Neural cell (in vitro differentiated cells): Measurements from ENCODE around the gene FAM83F. TPM values are rescaled to one million over a fixed set of nuclear protein-coding genes. Genes with fewer than 3 reads are reported as not detected.

ENCODE experiments used
- H2AFZ ChIP-seq: fragments of 200-600, 300-800 bp; sonication (generic), shearing (Covaris generic); 2 replicates; pipeline ENCODE4 v1.6.0; 2014; ENCODE audit warnings: low read depth, mild to moderate bottlenecking, antibody characterized with exemption, low read length, moderate library complexity
- H3F3A ChIP-seq: fragments of 200-600 bp; shearing (Covaris generic); 2 replicates; pipeline ENCODE4 v1.6.1; 2016; ENCODE audit warnings: mild to moderate bottlenecking, moderate library complexity, mixed read lengths, antibody characterized with exemption, low read length; ENCODE audit not compliant: insufficient read depth, poor library complexity, severe bottlenecking
- H3K27ac ChIP-seq: fragments of 200-600, 300-800 bp; sonication (generic), shearing (Covaris generic); 2 replicates; pipeline ENCODE4 v1.5.1; 2014; ENCODE audit warnings: mild to moderate bottlenecking, low read length, moderate library complexity
- H3K27me3 ChIP-seq: fragments of 300-800, 200-600 bp; sonication (generic), shearing (Covaris generic); 2 replicates; pipeline ENCODE4 v1.6.0; 2014; ENCODE audit warnings: mild to moderate bottlenecking, low read depth, low read length, moderate library complexity; ENCODE audit not compliant: insufficient read depth
- H3K36me3 ChIP-seq: fragments of 300-800, 200-600 bp; sonication (generic), shearing (Covaris generic); 2 replicates; pipeline ENCODE4 v1.5.1; 2014; ENCODE audit warnings: mild to moderate bottlenecking, antibody characterized with exemption, low read length, moderate library complexity; ENCODE audit not compliant: insufficient read depth
- H3K4me2 ChIP-seq: fragments of 300-800, 200-600 bp; sonication (generic), shearing (Covaris generic); 2 replicates; pipeline ENCODE4 v1.6.0; 2014; ENCODE audit warnings: mild to moderate bottlenecking, low read length
- H3K4me3 ChIP-seq: fragments of 300-800, 200-600 bp; sonication (generic), shearing (Covaris generic); 2 replicates; pipeline ENCODE4 v1.5.1; 2014; ENCODE audit warnings: mild to moderate bottlenecking, low read length, moderate library complexity
- H3K79me2 ChIP-seq: fragments of 200-600 bp; shearing (Covaris generic); replicated peaks from 2 replicates; pipeline ENCODE4 v1.6.0; 2014; ENCODE audit warnings: mild to moderate bottlenecking, low read length, moderate library complexity; ENCODE audit not compliant: insufficient read depth
- H3K9ac ChIP-seq: fragments of 300-800, 200-600 bp; sonication (generic), shearing (Covaris generic); 2 replicates; pipeline ENCODE4 v1.6.1; 2016; ENCODE audit warnings: mild to moderate bottlenecking, low read length, mixed read lengths
- H3K9me2 ChIP-seq: fragments of 200-600 bp; shearing (Covaris generic); 2 replicates; pipeline ENCODE4 v1.6.1; 2016; ENCODE audit warnings: mild to moderate bottlenecking, low read length, mixed read lengths; ENCODE audit not compliant: insufficient read depth
- H3K9me3 ChIP-seq: fragments of 200-600, 300-800 bp; sonication (generic), shearing (Covaris generic); 2 replicates; pipeline ENCODE4 v1.6.1; 2016; ENCODE audit warnings: mild to moderate bottlenecking, mixed run types, low read length, moderate library complexity, mixed read lengths
- H4K20me1 ChIP-seq: fragments of 200-600 bp; shearing (Covaris generic); 2 replicates; pipeline ENCODE4 v1.6.1; 2016; ENCODE audit warnings: mild to moderate bottlenecking, mixed run types; ENCODE audit not compliant: insufficient read depth
- EP300 ChIP-seq: fragments of 450-650 bp; conservative IDR thresholded peaks from 2 replicates; pipeline ENCODE4 v1.6.1; 2014; ENCODE audit warnings: antibody characterized with exemption, mild to moderate bottlenecking, moderate library complexity; ENCODE audit not compliant: poor library complexity, severe bottlenecking
- EZH2 ChIP-seq: fragments of 200-600, 300-800 bp; shearing (Covaris generic), sonication (generic); IDR thresholded peaks from 2 replicates; pipeline ENCODE4 v1.6.1; 2014; ENCODE audit warnings: antibody characterized with exemption, low read length, borderline replicate concordance, mild to moderate bottlenecking; ENCODE audit not compliant: insufficient read depth, poor library complexity, severe bottlenecking
- RAD21 ChIP-seq: fragments of 450-650 bp; conservative IDR thresholded peaks from 2 replicates; pipeline ENCODE4 v1.6.1; 2014; ENCODE audit warnings: antibody characterized with exemption, mild to moderate bottlenecking, moderate library complexity
- TAF1 ChIP-seq: IDR thresholded peaks from 2 replicates; pipeline ENCODE4 v1.6.1; 2012; ENCODE audit warnings: low read depth
- polyA plus RNA-seq: library from polyadenylated mRNA; depleted of rRNA; stranded (reverse); fragments of >200 nt; gene quantifications from 2 replicates; pipeline ENCODE4 v1.2.3, GENCODE V29; 2014

The FAM83F gene
- polyA plus RNA-seq, 1 donor from 2014 or later = 0.42 TPM

GRCh38 chr22:40088818-40089217 is 94.1 kb downstream of the FAM83F start:
- Histone ChIP-seq H3K9me2 (no peaks in the 10 kb centered on the region), H3K36me3 (no peaks in the 10 kb centered on the region), H3F3A (no peaks in the 10 kb centered on the region), H3K9ac (no peak overlapping the region), H2AFZ (no peak overlapping the region), H3K79me2 (no peaks in the 10 kb centered on the region), H3K27ac (no peak overlapping the region), H3K4me2 (no peak overlapping the region), H3K27me3 (no peaks in the 10 kb centered on the region), H3K4me3 (no peak overlapping the region), H3K9me3 (no peaks in the 10 kb centered on the region), H4K20me1 (no peaks in the 10 kb centered on the region)
- TF ChIP-seq RAD21 (no peak), EP300 (no peak), EZH2 (no peak), TAF1 (no peak)

Other genes with a start within 250 kb of the FAM83F start
- not detected in 2 replicates for gene ENTHD1, start 101.2 kb upstream of the FAM83F start, polyA plus RNA-seq
- 0.30 TPM in 1 of 2 replicates, not detected in the other for gene GRAP2, start 93.9 kb upstream of the FAM83F start, polyA plus RNA-seq
- not detected in 2 replicates for gene TMA7B, start 34.6 kb upstream of the FAM83F start, polyA plus RNA-seq
- 7.6 and 8.2 TPM in 2 replicates for gene TNRC6B, start 183.0 kb downstream of the FAM83F start, polyA plus RNA-seq